ENCODE data around the gene TLE6. TPM values are rescaled to one million over a fixed set of nuclear protein-coding genes. Genes with fewer than 3 reads are reported as not detected.
A peak's percentile ranks its signal among the peaks of the same experiment; 100 is the strongest.

TLE6 gene
- total RNA-seq, 1 donor from 2014 or later, result 6.7 TPM

DNA sequence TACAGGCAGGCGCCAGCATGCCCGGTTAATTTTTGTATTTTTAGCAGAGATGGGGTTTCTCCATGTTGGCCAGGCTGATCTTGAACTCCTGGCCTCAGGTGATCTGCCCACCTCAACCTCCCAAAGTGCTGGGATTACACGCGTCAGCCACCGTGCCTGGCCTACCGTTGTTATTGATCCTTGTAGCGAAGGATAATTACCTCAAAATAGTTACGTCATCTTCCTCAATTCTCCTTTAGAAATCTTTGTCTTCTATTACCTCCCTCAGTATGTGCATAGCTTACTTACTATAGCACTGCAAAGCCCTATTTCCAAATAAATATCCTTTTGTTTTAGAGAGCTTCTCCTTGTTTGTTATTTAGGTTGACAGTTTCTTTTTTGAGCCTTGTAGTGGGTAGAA lies 9.4 kb upstream of the TLE6 start:
- DNase-seq (no peak), ATAC-seq (no peak)
- TF ChIP-seq, protein P1, sequence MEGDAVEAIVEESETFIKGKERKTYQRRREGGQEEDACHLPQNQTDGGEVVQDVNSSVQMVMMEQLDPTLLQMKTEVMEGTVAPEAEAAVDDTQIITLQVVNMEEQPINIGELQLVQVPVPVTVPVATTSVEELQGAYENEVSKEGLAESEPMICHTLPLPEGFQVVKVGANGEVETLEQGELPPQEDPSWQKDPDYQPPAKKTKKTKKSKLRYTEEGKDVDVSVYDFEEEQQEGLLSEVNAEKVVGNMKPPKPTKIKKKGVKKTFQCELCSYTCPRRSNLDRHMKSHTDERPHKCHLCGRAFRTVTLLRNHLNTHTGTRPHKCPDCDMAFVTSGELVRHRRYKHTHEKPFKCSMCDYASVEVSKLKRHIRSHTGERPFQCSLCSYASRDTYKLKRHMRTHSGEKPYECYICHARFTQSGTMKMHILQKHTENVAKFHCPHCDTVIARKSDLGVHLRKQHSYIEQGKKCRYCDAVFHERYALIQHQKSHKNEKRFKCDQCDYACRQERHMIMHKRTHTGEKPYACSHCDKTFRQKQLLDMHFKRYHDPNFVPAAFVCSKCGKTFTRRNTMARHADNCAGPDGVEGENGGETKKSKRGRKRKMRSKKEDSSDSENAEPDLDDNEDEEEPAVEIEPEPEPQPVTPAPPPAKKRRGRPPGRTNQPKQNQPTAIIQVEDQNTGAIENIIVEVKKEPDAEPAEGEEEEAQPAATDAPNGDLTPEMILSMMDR (IDR thresholded peaks at IDR 0.05), result no peak
- Histone ChIP-seq H3K36me3 (no peaks in the 10 kb centered on the region), H3K27me3 (no peaks in the 10 kb centered on the region), H3K27ac (peak overlapping the region; percentile 90), H3K4me3 (no peak overlapping the region), H3K4me1 (peaks cover 41% of the 10 kb centered on the region), H3K9me3 (no peaks in the 10 kb centered on the region)
- intact Hi-C loops (cut with DNase I), result no loop called here

DNA sequence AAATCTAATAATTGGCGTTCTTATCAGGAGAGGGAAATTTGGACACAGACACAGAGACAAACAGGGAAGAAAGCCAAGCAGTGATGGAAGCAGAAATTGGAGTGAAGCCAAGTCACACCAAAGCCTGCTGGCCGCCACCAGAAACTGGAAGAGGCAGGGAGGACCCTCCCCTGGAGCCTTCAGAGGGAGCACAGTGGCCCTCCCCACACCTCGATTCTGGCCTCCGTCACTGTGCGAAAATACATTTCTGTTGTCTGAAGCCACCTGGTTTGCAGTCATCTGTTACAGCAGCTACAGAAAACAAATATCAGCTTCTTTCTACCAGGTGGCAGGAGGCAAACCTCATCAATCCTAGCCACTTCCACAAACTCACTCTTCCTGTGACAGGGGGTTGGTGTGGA lies 8.3 kb upstream of the TLE6 start:
- H3K4me1 ChIP-seq, result peaks cover 50% of the 10 kb centered on the region
- intact Hi-C loops (cut with DNase I), result no loop called here
- no peaks in the 10 kb centered on the region for H3K27me3 ChIP-seq
- DNase-seq (no peak), ATAC-seq (no peak)
- no peaks in the 10 kb centered on the region for H3K36me3 ChIP-seq
- H3K4me3 ChIP-seq, result no peak overlapping the region
- TF ChIP-seq, protein P1 (IDR thresholded peaks at IDR 0.05), result no peak
- peak overlapping the region; percentile 90 for H3K27ac ChIP-seq
- no peaks in the 10 kb centered on the region for H3K9me3 ChIP-seq

DNA sequence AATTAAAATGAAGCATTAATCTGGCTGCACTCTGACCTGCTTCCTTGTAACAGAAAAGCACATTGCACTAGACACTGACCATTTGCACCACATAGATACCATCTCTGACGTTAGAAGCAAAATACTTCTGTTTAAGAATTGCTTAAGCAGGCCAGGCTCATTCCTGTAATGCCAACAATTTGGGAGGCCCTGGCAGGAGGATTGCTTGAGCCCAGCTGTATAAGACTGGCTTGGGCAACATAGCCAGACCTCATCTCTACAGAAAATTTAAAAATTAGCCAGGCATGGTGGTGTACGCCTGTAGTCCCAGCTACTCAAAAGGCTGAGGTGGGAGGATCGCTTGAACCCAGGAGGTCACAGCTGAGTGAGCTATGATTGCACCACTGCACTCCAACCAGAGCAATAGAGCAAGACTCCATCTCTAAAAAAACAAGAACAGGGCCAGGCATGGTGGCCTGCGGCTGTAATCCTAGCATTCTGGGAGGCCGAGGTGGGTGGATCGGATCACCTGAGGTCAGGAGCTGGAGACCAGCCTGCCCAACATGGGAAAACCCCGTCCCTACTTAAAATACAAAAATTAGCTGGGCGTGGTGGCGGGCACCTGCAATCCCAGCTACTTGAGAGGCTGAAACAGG lies 7.0 kb upstream of the TLE6 start:
- no peaks in the 10 kb centered on the region for H3K27me3 ChIP-seq
- peak; percentile 45 for ATAC-seq
- no peak for DNase-seq
- TF ChIP-seq, protein P1 (IDR thresholded peaks at IDR 0.05), result no peak
- intact Hi-C loops (cut with DNase I), result no loop called here
- H3K9me3 ChIP-seq, result no peaks in the 10 kb centered on the region
- peaks cover 62% of the 10 kb centered on the region for H3K4me1 ChIP-seq
- H3K36me3 ChIP-seq, result no peaks in the 10 kb centered on the region
- no peak overlapping the region for H3K4me3 ChIP-seq
- peak overlapping the region; percentile 90 for H3K27ac ChIP-seq

DNA sequence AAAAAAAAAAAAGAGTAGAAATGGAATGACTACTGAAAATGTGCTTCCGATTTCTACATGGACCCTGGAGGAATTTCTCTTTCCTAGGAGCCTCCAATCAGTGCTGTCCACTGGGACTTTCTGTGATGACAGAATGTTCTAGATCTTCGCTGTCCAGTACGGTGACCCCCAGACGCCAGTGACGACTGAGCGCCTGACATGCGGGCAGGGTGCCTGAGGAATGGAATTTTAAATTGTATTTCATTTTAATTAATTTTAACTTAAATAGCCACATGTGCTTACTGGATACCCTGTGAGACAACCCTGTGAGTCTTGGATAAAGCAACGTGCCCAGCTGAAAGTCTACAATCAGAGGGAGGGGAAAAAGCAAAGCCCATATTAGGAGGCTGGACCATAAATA lies 4.1 kb upstream of the TLE6 start:
- no peak for ATAC-seq

DNA sequence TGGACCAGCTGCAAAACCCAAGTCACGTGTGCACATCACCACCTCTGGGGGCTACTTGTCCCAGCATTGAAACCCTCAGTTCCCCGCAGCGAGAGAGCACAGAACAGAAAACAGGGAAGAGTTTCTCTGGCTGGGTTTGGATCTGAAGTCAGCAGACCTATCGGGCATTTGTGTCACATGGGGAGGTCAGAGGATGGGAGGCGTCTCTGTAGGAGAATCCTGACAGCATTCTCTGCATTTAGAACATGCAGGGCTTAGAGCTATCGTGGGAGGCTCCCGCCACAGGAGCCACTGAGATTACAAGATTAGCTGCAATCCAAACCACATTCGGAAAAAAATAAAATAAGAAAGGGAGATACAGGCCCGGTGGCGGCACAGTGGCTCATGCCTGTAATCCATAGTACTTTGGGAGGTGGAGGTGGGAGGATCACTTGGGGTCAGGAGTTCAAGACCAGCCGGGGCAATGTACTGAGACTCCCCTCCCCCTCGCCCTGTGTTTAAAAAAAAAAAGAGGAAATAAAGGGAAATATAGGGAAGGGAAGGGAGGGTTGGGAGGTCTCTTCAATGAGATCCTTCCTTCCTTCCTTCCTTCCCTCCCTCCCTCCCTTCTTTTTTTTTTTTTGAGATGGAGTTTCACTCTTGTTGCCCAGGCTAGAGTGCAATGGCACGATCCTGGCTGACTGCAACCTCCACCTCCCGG lies 2.9 kb upstream of the TLE6 start:
- Histone ChIP-seq H3K4me1 (peaks cover 82% of the 10 kb centered on the region), H3K4me3 (no peak overlapping the region), H3K9me3 (no peaks in the 10 kb centered on the region), H3K27me3 (no peaks in the 10 kb centered on the region), H3K27ac (peak overlapping the region; percentile 62), H3K36me3 (no peaks in the 10 kb centered on the region)
- ATAC-seq (peak; percentile 52), DNase-seq (peak; percentile 74)
- intact Hi-C loops (cut with DNase I), result no loop called here
- TF ChIP-seq, protein P1 (IDR thresholded peaks at IDR 0.05), result no peak

More for the DNA sequence above, 4.1 kb upstream of the TLE6 start:
- H3K27ac ChIP-seq, result peak overlapping the region; percentile 90
- no peaks in the 10 kb centered on the region for H3K27me3 ChIP-seq
- H3K9me3 ChIP-seq, result no peaks in the 10 kb centered on the region
- DNase-seq, result no peak
- TF ChIP-seq, protein P1 (IDR thresholded peaks at IDR 0.05), result no peak
- H3K4me1 ChIP-seq, result peaks cover 86% of the 10 kb centered on the region
- H3K36me3 ChIP-seq, result no peaks in the 10 kb centered on the region
- H3K4me3 ChIP-seq, result no peak overlapping the region
- intact Hi-C loops (cut with DNase I), result no loop called here

All from upper lobe of right lung (tissue), 1 donor.